K562 (cell line): Measurements from ENCODE around the gene SAXO2. TPM values are rescaled to one million over a fixed set of nuclear protein-coding genes. Genes with fewer than 3 reads are reported as not detected.
A peak's percentile ranks its signal among the peaks of the same experiment; 100 is the strongest.
"Not testable (repeated sequence)": the region's sequence is repeated elsewhere in the genome, so short reads cannot be mapped to it uniquely, and the experiment has no call there.

Experiments
- ATAC-seq: fragments of 200-7000 bp; cut with Tn5 transposase; 3 replicates; pipeline ENCODE4 v1.9.1; 2020; ENCODE audit warnings: moderate library complexity
- BruUV-seq: library from RNA; stranded (reverse); fragments of 400-500 nt; replicated peaks from 2 replicates; lab custom pipeline; 2021; lab: Mats Ljungman, UMichigan
- CTCF ChIA-PET: fragments of 300-600 bp; formaldehyde crosslinking; extraction: SDS; loops from one replicate; lab custom pipeline; 2021; ENCODE audit warnings: low intra/inter-chr PET ratio; lab: Yijun Ruan, JAX
- POLR2A ChIA-PET: fragments of 300-600, 350-650 bp; sonication (Branson Sonifier 250); formaldehyde crosslinking; extraction: SDS; loops from one replicate; lab custom pipeline; 2021; ENCODE audit warnings: antibody characterized with exemption, inconsistent platforms; lab: Yijun Ruan, JAX
- DNase-seq, 4 experiments: peaks; one replicate each; pipeline versions ENCODE4 v3.0.0 to v3.0.0-alpha.2; 2011 to 2018; ENCODE audit warnings: low spot score in 3 of 4, mixed read lengths in 3 of 4; ENCODE audit errors: extremely low read depth in 1 of 4
- FAIRE-seq: peaks from 2 replicates; lab custom pipeline; 2011; peaks lifted over from hg19 to GRCh38; lab: Jason Lieb, UNC
- H2AFZ ChIP-seq: 2 replicates; pipeline ENCODE4 v1.6.0; 2011; ENCODE audit warnings: low read depth, low read length, control low read depth, inconsistent platforms
- H3K27ac ChIP-seq: fragments of 200-600 bp; 3 replicates; pipeline ENCODE4 v1.8.0; 2011; ENCODE audit warnings: low read depth, mild to moderate bottlenecking, control low read depth, inconsistent platforms, low read length, moderate library complexity, mixed read lengths; ENCODE audit errors: extremely low read depth
- H3K27me3 ChIP-seq, 2 experiments: fragments of 300-600 bp in 1 of 2; 2 replicates in 1 of 2; 3 replicates in 1 of 2; pipeline versions ENCODE4 v1.6.0 to v1.8.0; 2011; ENCODE audit warnings: inconsistent platforms in 2 of 2, low read length in 2 of 2, mild to moderate bottlenecking in 1 of 2, mixed read lengths in 1 of 2, moderate library complexity in 1 of 2; ENCODE audit not compliant: control insufficient read depth in 2 of 2, insufficient read depth in 2 of 2
- H3K36me3 ChIP-seq: fragments of 300-600 bp; 3 replicates; pipeline ENCODE4 v1.8.0; 2011; ENCODE audit warnings: mild to moderate bottlenecking, low read length, inconsistent platforms; ENCODE audit not compliant: control insufficient read depth, insufficient read depth
- H3K4me1 ChIP-seq, 2 experiments: fragments of 200-600 bp in 1 of 2; replicated peaks in 1 of 2; 2 replicates in 1 of 2; 3 replicates in 1 of 2; pipeline versions ENCODE4 v1.5.1 to v1.8.0; 2011; ENCODE audit warnings: inconsistent platforms in 2 of 2, low read length in 2 of 2, mild to moderate bottlenecking in 1 of 2, mixed read lengths in 1 of 2, moderate library complexity in 1 of 2; ENCODE audit not compliant: control insufficient read depth in 2 of 2, insufficient read depth in 2 of 2
- H3K4me2 ChIP-seq: 2 replicates; pipeline ENCODE4 v1.6.1; 2011; ENCODE audit warnings: low read length, control low read depth, inconsistent platforms, mixed read lengths; ENCODE audit not compliant: insufficient read depth
- H3K4me3 ChIP-seq: fragments of 200-600 bp; sonication (generic), shearing (Covaris generic); 2 replicates; pipeline ENCODE4 v1.5.1; 2016; ENCODE audit warnings: control low read depth, inconsistent platforms
- H3K79me2 ChIP-seq: fragments of 200-600 bp; 3 replicates; pipeline ENCODE4 v1.8.0; 2011; ENCODE audit warnings: low read length, inconsistent platforms; ENCODE audit not compliant: control insufficient read depth, insufficient read depth
- H3K9ac ChIP-seq, 2 experiments: 2 replicates each; pipeline versions ENCODE4 v1.6.0 to v1.6.1; 2011; ENCODE audit warnings: low read depth in 2 of 2, low read length in 2 of 2, control low read depth in 1 of 2, inconsistent platforms in 1 of 2, mild to moderate bottlenecking in 1 of 2, mixed read lengths in 1 of 2; ENCODE audit not compliant: insufficient read depth in 1 of 2
- H3K9me1 ChIP-seq: one replicate; pipeline ENCODE4 v1.6.0; 2011; ENCODE audit warnings: inconsistent platforms, mild to moderate bottlenecking, low read length, moderate library complexity; ENCODE audit not compliant: control insufficient read depth, insufficient read depth
- H3K9me3 ChIP-seq: replicated peaks from 2 replicates; pipeline ENCODE4 v1.5.1; 2011; ENCODE audit warnings: low read depth, low read length, inconsistent platforms; ENCODE audit not compliant: control insufficient read depth, insufficient read depth
- H4K20me1 ChIP-seq: replicated peaks from 2 replicates; pipeline ENCODE4 v1.6.1; 2011; ENCODE audit warnings: low read length, inconsistent platforms, mixed read lengths; ENCODE audit not compliant: control insufficient read depth, insufficient read depth
- ATF7 ChIP-seq: fragments of 450-650 bp; IDR thresholded peaks from 2 replicates; pipeline ENCODE4 v1.7.1; 2014; ENCODE audit warnings: mild to moderate bottlenecking, moderate library complexity
- CBFA2T2 ChIP-seq: fragments of 450-650 bp; conservative IDR thresholded peaks from 2 replicates; pipeline ENCODE4 v1.6.1; 2017; ENCODE audit warnings: mild to moderate bottlenecking
- CBFA2T3 ChIP-seq: fragments of 450-650 bp; IDR thresholded peaks from 2 replicates; pipeline ENCODE4 v1.6.1; 2017
- CREM ChIP-seq: IDR thresholded peaks from 2 replicates; pipeline ENCODE4 v1.6.1; 2014; ENCODE audit warnings: antibody characterized with exemption, low read depth
- ELF1 ChIP-seq: fragments of 200-800 bp; sonication (Bioruptor generic); IDR thresholded peaks from 2 replicates; pipeline ENCODE4 v1.6.1; 2016; ENCODE audit warnings: missing genetic modification characterization, missing compliant biosample characterization
- EP300 ChIP-seq: IDR thresholded peaks from 2 replicates; pipeline ENCODE4 v1.6.1; 2012; ENCODE audit warnings: low read length, improper control_type of control experiment
- ETV1 ChIP-seq: fragments of 450-650 bp; conservative IDR thresholded peaks from 2 replicates; pipeline ENCODE4 v1.6.1; 2016; ENCODE audit warnings: missing genetic modification characterization, control low read depth, low read depth, missing compliant biosample characterization
- ETV5 ChIP-seq: sonication (generic); formaldehyde crosslinking; IDR thresholded peaks from 2 replicates; pipeline ENCODE4 v1.4.0; 2020; ENCODE audit warnings: low read depth, mild to moderate bottlenecking, missing genetic modification reagents
- MTA2 ChIP-seq: fragments of 450-650 bp; IDR thresholded peaks from 2 replicates; pipeline ENCODE4 v1.6.1; 2016; ENCODE audit warnings: low read depth
- NFE2 ChIP-seq: IDR thresholded peaks from 2 replicates; pipeline ENCODE4 v1.6.1; 2014; ENCODE audit warnings: antibody characterized with exemption, low read depth
- RCOR1 ChIP-seq, 2 experiments: IDR thresholded peaks; 2 replicates each; pipeline ENCODE4 v1.6.1; 2012; ENCODE audit warnings: low read depth in 2 of 2, low read length in 2 of 2, borderline replicate concordance in 1 of 2, improper control_type of control experiment in 1 of 2
- SMARCC2 ChIP-seq: fragments of 450-650 bp; IDR thresholded peaks from 2 replicates; pipeline ENCODE4 v1.6.1; 2017; ENCODE audit warnings: antibody characterized with exemption, moderate library complexity, mild to moderate bottlenecking, low read depth
- SMARCE1 ChIP-seq: fragments of 450-650 bp; IDR thresholded peaks from 2 replicates; pipeline ENCODE4 v1.7.1; 2016; ENCODE audit warnings: mild to moderate bottlenecking
- SOX6 ChIP-seq: fragments of 450-650 bp; IDR thresholded peaks from 2 replicates; pipeline ENCODE4 v1.6.1; 2014; ENCODE audit warnings: mild to moderate bottlenecking
- TBL1XR1 ChIP-seq, 2 experiments: IDR thresholded peaks; 2 replicates each; pipeline ENCODE4 v1.6.1; 2012; ENCODE audit warnings: improper control_type of control experiment in 2 of 2, low read length in 2 of 2, mild to moderate bottlenecking in 1 of 2
- TCF3 ChIP-seq: sonication (generic); formaldehyde crosslinking; IDR thresholded peaks from 2 replicates; pipeline ENCODE4 v1.4.0; 2020; ENCODE audit warnings: mild to moderate bottlenecking, missing genetic modification reagents
- TEAD4 ChIP-seq, 2 experiments: sonication (generic) in 1 of 2; formaldehyde crosslinking in 1 of 2; IDR thresholded peaks; 2 replicates each; pipeline versions ENCODE4 v1.6.1 to v1.8.0; 2012 to 2022; ENCODE audit warnings: borderline replicate concordance in 1 of 2, inconsistent platforms in 1 of 2, low read length in 1 of 2, mild to moderate bottlenecking in 1 of 2, missing genetic modification reagents in 1 of 2
- TRIM24 ChIP-seq, 2 experiments: fragments of 450-650 bp; IDR thresholded peaks; 2 replicates each; pipeline ENCODE4 v1.6.1; 2016
- WGBS: fragments of 100-300 bp; shearing (Covaris generic); methylation state at CpG from one replicate; pipeline ENCODE4 v1.1.6; 2016; ENCODE audit warnings: low coverage, mixed read lengths; ENCODE audit not compliant: insufficient coverage; ENCODE audit errors: missing lambda C conversion rate; 5-methylcytosine and 5-hydroxymethylcytosine counted together
- in situ Hi-C: fragments of 300-500 bp; cut with MboI; formaldehyde crosslinking; loops from 4 replicates; pipeline ENCODE4 v1.15.0; 2018; ENCODE audit warnings: inconsistent platforms, mixed read lengths
- intact Hi-C: fragments of 100-400 bp; cut with micrococcal nuclease; formaldehyde crosslinking; loops from 2 replicates; pipeline ENCODE4 v1.14.2; 2022
- polyA plus RNA-seq, 8 experiments: library from polyadenylated mRNA; depleted of rRNA in 4 of 8; stranded (reverse) in 5 of 8; unstranded in 3 of 8; fragments of >200 nt; fragmentation: Nextera tagmentation in 2 of 8; fragmentation: Illumina TruSeq in 1 of 8; extraction: Ambion mirVana in 2 of 8; extraction: Trizol in 1 of 8; gene quantifications; 2 replicates each; pipeline versions ENCODE4 v1.2.1 to v1.2.3, GENCODE V29; 2011 to 2014; ENCODE audit warnings: inconsistent platforms in 1 of 8, missing spikeins in 1 of 8
- total RNA-seq, 7 experiments: library from RNA; depleted of rRNA in 6 of 7; stranded (reverse); fragments of >200 nt in 6 of 7; fragmentation: Illumina TruSeq in 2 of 7; extraction: Trizol in 2 of 7; gene quantifications; 2 replicates each; pipeline versions ENCODE4 v1.2.1 to v1.2.3, GENCODE V29; 2011 to 2021; ENCODE audit warnings: low replicate concordance in 1 of 7
- TF ChIP-seq, protein P1 (sequence below): fragments of 200-800 bp; sonication (Bioruptor generic); IDR thresholded peaks from 2 replicates; pipeline ENCODE4 v1.6.1; 2017; ENCODE audit warnings: missing genetic modification characterization, missing compliant biosample characterization
- TF ChIP-seq, protein P2 (sequence below), 2 experiments: IDR thresholded peaks in 1 of 2; conservative IDR thresholded peaks in 1 of 2; 2 replicates each; pipeline ENCODE4 v1.6.1; 2016; ENCODE audit warnings: low read depth in 2 of 2, mild to moderate bottlenecking in 1 of 2, missing compliant biosample characterization in 1 of 2, missing genetic modification characterization in 1 of 2, moderate library complexity in 1 of 2

SAXO2 gene
- total and polyA plus RNA-seq, 9 of the 15 experiments (the other 6 are each of a cell fraction or from before 2014, with no cell fraction given): 3.1 to 14.2 (median 8.2) TPM

DNA sequence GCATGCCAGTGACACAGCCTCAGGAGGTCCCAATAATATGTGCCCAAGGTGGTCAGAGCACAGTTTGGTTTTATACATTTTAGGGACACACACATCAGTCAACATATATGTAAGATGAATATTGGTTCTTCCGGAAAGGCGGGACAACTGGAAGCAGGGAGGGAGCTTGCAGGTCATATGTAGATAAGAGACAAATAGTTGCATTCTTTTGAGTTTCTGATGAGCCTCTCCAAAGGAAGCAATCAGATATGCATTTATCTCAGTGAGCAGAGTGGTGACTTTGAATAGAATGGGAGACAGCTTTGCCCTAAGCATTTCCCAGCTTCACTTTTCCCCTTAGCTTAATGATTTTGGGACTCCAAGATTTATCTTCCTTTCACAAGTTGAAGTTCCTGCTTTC lies 4.5 kb downstream of the SAXO2 start:
- 3% methylated on average over 2 of the region's 2 CpGs for WGBS
- in situ Hi-C loops; BruUV-seq; H3K27me3 ChIP-seq; intact Hi-C loops; H3K9me3 ChIP-seq; H2AFZ ChIP-seq; H4K20me1 ChIP-seq; H3K9me1 ChIP-seq; H3K9ac ChIP-seq; ATAC-seq; H3K36me3 ChIP-seq; H3K4me3 ChIP-seq; TF ChIP-seq TEAD4 (CRISPR knock-in tag; IDR thresholded peaks at IDR 0.05; ENCODE audit: borderline replicate concordance): not testable (repeated sequence)
- FAIRE-seq (peak; percentile 62), DNase-seq (peak in 1 of 4 experiments; percentile 70)
- ChIA-PET POLR2A (interaction anchor here (1.4 kb wide), 1 partner anchor 14 kb away, joined by 4 read pairs; no protein-coding TSS in a partner anchor), CTCF (interaction anchor here (0.6 kb wide), 1 partner anchor 122 kb away, joined by 3 read pairs; no protein-coding TSS in a partner anchor)
- H3K79me2 ChIP-seq: peaks cover 14% of the 10 kb centered on the region
- peaks cover 14 to 15% of the 10 kb centered on the region in 2 experiments; a peak in 4 of 5 replicates for H3K4me1 ChIP-seq
- H3K27ac ChIP-seq: peak overlapping the region; percentile 1; the same call in 1 of the 3 replicates
- H3K4me2 ChIP-seq: peak overlapping the region; percentile 50
- TF ChIP-seq SMARCE1: peak; percentile 74; the same call in 1 of the 2 replicates
- TF ChIP-seq TCF3 (CRISPR knock-in tag): peak; percentile 81
- TF ChIP-seq SOX6: peak; percentile 94
- TF ChIP-seq CBFA2T2: peak; percentile 76
- peak; percentile 72 for TF ChIP-seq SMARCC2
- TF ChIP-seq MTA2: peak; percentile 49
- peak; percentile 39; the same call in 1 of the 2 replicates for TF ChIP-seq ETV1
- TF ChIP-seq TBL1XR1 (IDR thresholded peaks at IDR 0.05; ENCODE audit: low read length in 2 of 2): peak in 1 of 2 experiments; percentile 54; a peak in 1 of 4 replicates
- TF ChIP-seq ELF1 (tag): peak; percentile 16; the same call in 1 of the 2 replicates
- peak in 1 of 2 experiments; percentile 33; a peak in 1 of 4 replicates for TF ChIP-seq TRIM24 (IDR thresholded peaks at IDR 0.05)
- peak; percentile 52; the same call in 1 of the 2 replicates for TF ChIP-seq EP300
- TF ChIP-seq, protein P1, sequence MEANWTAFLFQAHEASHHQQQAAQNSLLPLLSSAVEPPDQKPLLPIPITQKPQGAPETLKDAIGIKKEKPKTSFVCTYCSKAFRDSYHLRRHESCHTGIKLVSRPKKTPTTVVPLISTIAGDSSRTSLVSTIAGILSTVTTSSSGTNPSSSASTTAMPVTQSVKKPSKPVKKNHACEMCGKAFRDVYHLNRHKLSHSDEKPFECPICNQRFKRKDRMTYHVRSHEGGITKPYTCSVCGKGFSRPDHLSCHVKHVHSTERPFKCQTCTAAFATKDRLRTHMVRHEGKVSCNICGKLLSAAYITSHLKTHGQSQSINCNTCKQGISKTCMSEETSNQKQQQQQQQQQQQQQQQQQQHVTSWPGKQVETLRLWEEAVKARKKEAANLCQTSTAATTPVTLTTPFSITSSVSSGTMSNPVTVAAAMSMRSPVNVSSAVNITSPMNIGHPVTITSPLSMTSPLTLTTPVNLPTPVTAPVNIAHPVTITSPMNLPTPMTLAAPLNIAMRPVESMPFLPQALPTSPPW (CRISPR knock-in tag): peak; percentile 14; the same call in 1 of the 2 replicates
- TF ChIP-seq CBFA2T3: peak; percentile 84
- TF ChIP-seq RCOR1 (IDR thresholded peaks at IDR 0.05; ENCODE audit: borderline replicate concordance in 1 of 2, low read depth in 2 of 2, low read length in 2 of 2): peak; percentile 33 to 75; a peak in 3 of 4 replicates
- 0 out of 2 replicates have a peak, but pooled peaks have one; percentile 37 for TF ChIP-seq CREM
- TF ChIP-seq TEAD4 (IDR thresholded peaks at IDR 0.05; ENCODE audit: low read length): peak; percentile 79
- TF ChIP-seq ATF7: 0 out of 2 replicates have a peak, but pooled peaks have one; percentile 20
- peak; percentile 65 for TF ChIP-seq ETV5 (CRISPR knock-in tag)
- TF ChIP-seq, protein P2, sequence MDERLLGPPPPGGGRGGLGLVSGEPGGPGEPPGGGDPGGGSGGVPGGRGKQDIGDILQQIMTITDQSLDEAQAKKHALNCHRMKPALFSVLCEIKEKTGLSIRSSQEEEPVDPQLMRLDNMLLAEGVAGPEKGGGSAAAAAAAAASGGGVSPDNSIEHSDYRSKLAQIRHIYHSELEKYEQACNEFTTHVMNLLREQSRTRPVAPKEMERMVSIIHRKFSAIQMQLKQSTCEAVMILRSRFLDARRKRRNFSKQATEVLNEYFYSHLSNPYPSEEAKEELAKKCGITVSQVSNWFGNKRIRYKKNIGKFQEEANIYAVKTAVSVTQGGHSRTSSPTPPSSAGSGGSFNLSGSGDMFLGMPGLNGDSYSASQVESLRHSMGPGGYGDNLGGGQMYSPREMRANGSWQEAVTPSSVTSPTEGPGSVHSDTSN (CRISPR knock-in tag; IDR thresholded peaks at IDR 0.05; ENCODE audit: low read depth): not testable (repeated sequence)
- TF ChIP-seq, protein P2 (tag; conservative IDR thresholded peaks at IDR 0.05; ENCODE audit: low read depth): peak; percentile 29; the same call in 1 of the 2 replicates
- TF ChIP-seq NFE2: peak; percentile 13; the same call in 1 of the 2 replicates
